Hepatocyte (in vitro differentiated cells): Measurements from ENCODE around the gene ACACB. TPM values are rescaled to one million over a fixed set of nuclear protein-coding genes. Genes with fewer than 3 reads are reported as not detected.

ENCODE experiments used
- DNase-seq: peaks from one replicate; pipeline ENCODE4 v3.0.0-alpha.2; 2016; ENCODE audit warnings: low spot score
- H2AFZ ChIP-seq: fragments of 200-600 bp; sonication (generic); 2 replicates; pipeline ENCODE4 v1.6.0; 2016; ENCODE audit warnings: antibody characterized with exemption, mild to moderate bottlenecking
- H3K27ac ChIP-seq: fragments of 200-600 bp; sonication (generic); 2 replicates; pipeline ENCODE4 v1.5.1; 2016; ENCODE audit warnings: mild to moderate bottlenecking
- H3K27me3 ChIP-seq: fragments of 200-600 bp; sonication (generic); 2 replicates; pipeline ENCODE4 v1.6.1; 2016
- H3K36me3 ChIP-seq: fragments of 200-600 bp; sonication (generic); replicated peaks from 2 replicates; pipeline ENCODE4 v1.5.1; 2016; ENCODE audit warnings: low read depth; ENCODE audit not compliant: insufficient read depth
- H3K4me1 ChIP-seq: fragments of 200-600 bp; sonication (generic); 2 replicates; pipeline ENCODE4 v1.5.1; 2016; ENCODE audit warnings: mild to moderate bottlenecking, moderate library complexity; ENCODE audit not compliant: insufficient read depth
- H3K4me2 ChIP-seq: fragments of 200-600 bp; sonication (generic); 2 replicates; pipeline ENCODE4 v1.6.0; 2016
- H3K4me3 ChIP-seq: fragments of 200-600 bp; sonication (generic); 2 replicates; pipeline ENCODE4 v1.5.1; 2016; ENCODE audit warnings: mild to moderate bottlenecking
- H3K79me2 ChIP-seq: fragments of 200-600 bp; sonication (generic); 2 replicates; pipeline ENCODE4 v1.6.0; 2017; ENCODE audit warnings: mild to moderate bottlenecking
- H3K9me2 ChIP-seq: fragments of 200-600 bp; sonication (generic); replicated peaks from 2 replicates; pipeline ENCODE4 v1.6.0; 2017; ENCODE audit warnings: mild to moderate bottlenecking; ENCODE audit not compliant: insufficient read depth
- H3K9me3 ChIP-seq: fragments of 200-600 bp; sonication (generic); 2 replicates; pipeline ENCODE4 v1.5.1; 2016; ENCODE audit warnings: low read depth, mild to moderate bottlenecking
- H4K20me1 ChIP-seq: fragments of 200-600 bp; sonication (generic); 2 replicates; pipeline ENCODE4 v1.6.0; 2016; ENCODE audit warnings: mild to moderate bottlenecking; ENCODE audit not compliant: insufficient read depth, poor library complexity, severe bottlenecking
- EZH2 ChIP-seq: fragments of 200-600 bp; sonication (generic); IDR thresholded peaks from 2 replicates; pipeline ENCODE4 v1.6.1; 2016; ENCODE audit warnings: antibody characterized with exemption, mild to moderate bottlenecking, borderline replicate concordance
- EZH2phosphoT487 ChIP-seq: fragments of 200-600 bp; sonication (generic); IDR thresholded peaks from one replicate; pipeline ENCODE4 v1.6.1; 2018; ENCODE audit warnings: antibody characterized with exemption, mild to moderate bottlenecking, low read depth, moderate library complexity; ENCODE audit not compliant: unreplicated experiment, severe bottlenecking
- WGBS: methylation state at CpG from one replicate; pipeline ENCODE4 v1.1.6; 2016; ENCODE audit warnings: low lambda C conversion rate; ENCODE audit errors: missing lambda C conversion rate; 5-methylcytosine and 5-hydroxymethylcytosine counted together
- polyA plus RNA-seq: library from polyadenylated mRNA; unstranded; fragments of >200 nt; fragmentation: Nextera tagmentation; extraction: Ambion mirVana; gene quantifications from 2 replicates; pipeline ENCODE4 v1.2.1, GENCODE V29; 2016
- total RNA-seq: library from RNA; depleted of rRNA; stranded (reverse); fragments of >200 nt; gene quantifications from 2 replicates; pipeline ENCODE4 v1.2.3, GENCODE V29; 2014
- TF ChIP-seq, protein P1 (sequence below): fragments of 200-600 bp; sonication (generic); IDR thresholded peaks from 2 replicates; pipeline ENCODE4 v1.5.1; 2016; ENCODE audit warnings: antibody characterized with exemption, mild to moderate bottlenecking; ENCODE audit not compliant: poor library complexity

ACACB gene
- total and polyA plus RNA-seq, 2 experiments from 2014 or later = 3.9 to 9.3 TPM

- TF ChIP-seq, protein P1, sequence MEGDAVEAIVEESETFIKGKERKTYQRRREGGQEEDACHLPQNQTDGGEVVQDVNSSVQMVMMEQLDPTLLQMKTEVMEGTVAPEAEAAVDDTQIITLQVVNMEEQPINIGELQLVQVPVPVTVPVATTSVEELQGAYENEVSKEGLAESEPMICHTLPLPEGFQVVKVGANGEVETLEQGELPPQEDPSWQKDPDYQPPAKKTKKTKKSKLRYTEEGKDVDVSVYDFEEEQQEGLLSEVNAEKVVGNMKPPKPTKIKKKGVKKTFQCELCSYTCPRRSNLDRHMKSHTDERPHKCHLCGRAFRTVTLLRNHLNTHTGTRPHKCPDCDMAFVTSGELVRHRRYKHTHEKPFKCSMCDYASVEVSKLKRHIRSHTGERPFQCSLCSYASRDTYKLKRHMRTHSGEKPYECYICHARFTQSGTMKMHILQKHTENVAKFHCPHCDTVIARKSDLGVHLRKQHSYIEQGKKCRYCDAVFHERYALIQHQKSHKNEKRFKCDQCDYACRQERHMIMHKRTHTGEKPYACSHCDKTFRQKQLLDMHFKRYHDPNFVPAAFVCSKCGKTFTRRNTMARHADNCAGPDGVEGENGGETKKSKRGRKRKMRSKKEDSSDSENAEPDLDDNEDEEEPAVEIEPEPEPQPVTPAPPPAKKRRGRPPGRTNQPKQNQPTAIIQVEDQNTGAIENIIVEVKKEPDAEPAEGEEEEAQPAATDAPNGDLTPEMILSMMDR = no peak
- no peak for TF ChIP-seq EZH2
- TF ChIP-seq EZH2phosphoT487 = no peak
- H3K4me3 ChIP-seq = no peak overlapping the region
- WGBS = 85% methylated on average over 3 of the region's 3 CpGs
Observed at GRCh38 chr12:109301643-109302168, 185.3 kb downstream of the ACACB start.

DNA sequence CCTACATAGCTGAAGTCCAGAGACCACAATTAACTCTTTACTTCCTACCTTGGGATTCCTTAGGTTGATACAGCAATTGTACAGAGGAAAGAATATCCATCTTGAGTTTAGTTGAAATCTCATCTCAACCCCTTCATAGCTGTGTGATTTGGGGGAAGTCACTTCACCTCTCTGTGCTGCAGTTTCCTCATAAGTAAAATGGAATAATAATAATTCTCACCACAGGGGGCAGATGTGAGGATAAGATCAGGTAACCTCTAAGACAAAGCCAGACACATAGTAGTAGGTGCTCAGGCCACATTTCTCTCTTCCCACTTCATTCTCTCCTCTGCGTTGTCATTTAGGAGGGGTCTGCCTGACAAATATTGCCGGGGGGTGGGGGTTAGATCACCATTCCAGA, 186.0 kb downstream of the ACACB start:
- Histone ChIP-seq H3K9me2 (no peaks in the 10 kb centered on the region), H3K9me3 (no peaks in the 10 kb centered on the region), H3K4me3 (no peak overlapping the region), H3K4me1 (no peaks in the 10 kb centered on the region), H2AFZ (no peak overlapping the region), H3K27ac (no peak overlapping the region), H3K27me3 (peaks cover 30% of the 10 kb centered on the region), H4K20me1 (no peaks in the 10 kb centered on the region), H3K36me3 (no peaks in the 10 kb centered on the region), H3K4me2 (no peak overlapping the region), H3K79me2 (no peaks in the 10 kb centered on the region)
- WGBS = 57% methylated on average over 2 of the region's 2 CpGs
- DNase-seq = peak; percentile 31
- TF ChIP-seq, protein P1 = no peak
- TF ChIP-seq EZH2phosphoT487 = no peak
- no peak for TF ChIP-seq EZH2

More at GRCh38 chr12:109301643-109302168, 185.3 kb downstream of the ACACB start:
- H3K4me1 ChIP-seq = no peaks in the 10 kb centered on the region
- no peaks in the 10 kb centered on the region for H3K9me2 ChIP-seq
- H3K9me3 ChIP-seq = no peaks in the 10 kb centered on the region
- no peak for DNase-seq
- no peak overlapping the region for H3K4me2 ChIP-seq
- no peak overlapping the region for H2AFZ ChIP-seq
- H4K20me1 ChIP-seq = no peaks in the 10 kb centered on the region
- H3K36me3 ChIP-seq = no peaks in the 10 kb centered on the region
- no peak overlapping the region for H3K27ac ChIP-seq
- no peaks in the 10 kb centered on the region for H3K79me2 ChIP-seq
- H3K27me3 ChIP-seq = peaks cover 23% of the 10 kb centered on the region

- Histone ChIP-seq H3K27me3 (peaks cover 34% of the 10 kb centered on the region), H4K20me1 (no peaks in the 10 kb centered on the region), H3K27ac (no peak overlapping the region), H3K9me2 (no peaks in the 10 kb centered on the region), H3K36me3 (no peaks in the 10 kb centered on the region), H3K4me3 (no peak overlapping the region), H2AFZ (no peak overlapping the region), H3K9me3 (no peaks in the 10 kb centered on the region), H3K4me2 (no peak overlapping the region), H3K79me2 (no peaks in the 10 kb centered on the region), H3K4me1 (no peaks in the 10 kb centered on the region)
- whole genome bisulfite sequencing = 65% methylated on average over 5 of the region's 5 CpGs
- TF ChIP-seq EZH2 = no peak
- TF ChIP-seq EZH2phosphoT487 = no peak
- TF ChIP-seq, protein P1 = no peak
- DNase-seq = no peak
Observed at GRCh38 chr12:109302770-109303169, 186.4 kb downstream of the ACACB start.
